ENCODE measurements around the gene APEX1. TPM values are rescaled to one million over a fixed set of nuclear protein-coding genes. Genes with fewer than 3 reads are reported as not detected.
"Not testable (repeated sequence)": the region's sequence is repeated elsewhere in the genome, so short reads cannot be mapped to it uniquely, and the experiment has no call there.

APEX1 gene
- total RNA-seq, 3 donors from 2014 or later: 265 to 309 (median 300) TPM

DNA sequence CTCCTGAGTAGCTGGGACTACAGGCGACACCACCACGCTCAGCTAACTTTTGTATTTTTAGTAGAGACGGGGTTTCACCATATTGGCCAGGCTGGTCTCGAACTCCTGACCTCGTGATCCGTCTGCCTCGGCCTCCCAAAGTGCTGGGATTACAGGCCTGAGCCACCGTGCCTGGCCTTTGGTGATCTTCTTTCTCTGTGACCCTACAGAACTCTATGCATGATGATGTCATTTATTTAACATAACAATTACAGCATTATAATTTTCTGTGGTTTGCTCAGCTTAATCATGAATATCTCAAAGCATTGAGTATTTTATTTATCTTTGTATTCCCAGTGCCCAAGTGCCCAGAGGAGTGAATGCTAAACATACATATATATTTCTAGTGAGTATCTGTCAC is 2.2 kb upstream of the APEX1 start:
- Mint-ChIP-seq H3K4me3 (peak overlapping the region; percentile 54), H3K36me3 (ENCODE audit: insufficient read depth) (peaks cover 47% of the 10 kb centered on the region)
- not testable (repeated sequence) for DNase-seq; H3K4me1 Mint-ChIP-seq (ENCODE audit: low read depth); H3K9me3 Mint-ChIP-seq; ATAC-seq; H3K27me3 Mint-ChIP-seq (ENCODE audit: low read depth)

DNA sequence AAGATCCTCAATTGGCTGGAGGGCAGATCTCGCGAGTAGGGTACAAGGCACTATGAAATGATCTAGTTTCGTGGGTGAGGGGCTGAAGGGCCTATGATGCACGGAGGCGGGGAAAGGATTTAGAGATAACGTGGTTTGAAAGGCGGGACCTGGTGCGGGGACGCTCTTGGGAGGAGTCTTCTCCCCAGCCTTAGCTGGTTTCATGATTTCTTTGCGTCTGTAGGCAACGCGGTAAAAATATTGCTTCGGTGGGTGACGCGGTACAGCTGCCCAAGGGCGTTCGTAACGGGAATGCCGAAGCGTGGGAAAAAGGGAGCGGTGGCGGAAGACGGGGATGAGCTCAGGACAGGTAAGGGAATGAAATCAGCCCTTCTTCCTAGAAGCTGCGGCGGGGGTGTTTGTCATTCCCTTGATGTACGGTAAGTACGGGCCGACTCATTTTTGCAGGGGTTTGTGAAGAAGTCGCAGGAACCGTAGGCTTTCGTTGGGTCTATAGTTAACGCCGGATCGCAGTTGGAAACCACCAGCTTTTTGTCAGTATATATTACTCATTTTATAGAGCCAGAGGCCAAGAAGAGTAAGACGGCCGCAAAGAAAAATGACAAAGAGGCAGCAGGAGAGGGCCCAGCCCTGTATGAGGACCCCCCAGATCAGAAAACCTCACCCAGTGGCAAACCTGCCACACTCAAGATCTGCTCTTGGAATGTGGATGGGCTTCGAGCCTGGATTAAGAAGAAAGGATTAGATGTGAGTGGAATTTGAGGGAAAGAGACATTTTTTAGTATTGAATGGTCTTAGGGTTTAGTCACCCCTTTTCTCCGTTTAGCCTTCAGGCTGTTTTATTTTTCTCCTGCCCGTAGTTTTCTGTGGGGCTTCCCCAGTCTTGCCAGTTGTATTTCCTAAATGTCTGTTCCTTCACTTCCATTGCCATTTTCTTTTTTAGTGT is 602 bp downstream of the APEX1 start:
- DNase-seq (peak; percentile 35), ATAC-seq (peak; percentile 71 to 76)
- Mint-ChIP-seq H3K9me3 (no peaks in the 10 kb centered on the region), H3K27me3 (ENCODE audit: low read depth) (no peaks in the 10 kb centered on the region), H3K36me3 (ENCODE audit: insufficient read depth) (peaks cover 47% of the 10 kb centered on the region), H3K4me3 (no peak overlapping the region), H3K4me1 (ENCODE audit: low read depth) (peaks cover 21% of the 10 kb centered on the region)

DNA sequence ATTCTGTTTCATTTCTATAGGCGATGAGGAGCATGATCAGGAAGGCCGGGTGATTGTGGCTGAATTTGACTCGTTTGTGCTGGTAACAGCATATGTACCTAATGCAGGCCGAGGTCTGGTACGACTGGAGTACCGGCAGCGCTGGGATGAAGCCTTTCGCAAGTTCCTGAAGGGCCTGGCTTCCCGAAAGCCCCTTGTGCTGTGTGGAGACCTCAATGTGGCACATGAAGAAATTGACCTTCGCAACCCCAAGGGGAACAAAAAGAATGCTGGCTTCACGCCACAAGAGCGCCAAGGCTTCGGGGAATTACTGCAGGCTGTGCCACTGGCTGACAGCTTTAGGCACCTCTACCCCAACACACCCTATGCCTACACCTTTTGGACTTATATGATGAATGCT is 1.9 kb downstream of the APEX1 start:
- H3K36me3 Mint-ChIP-seq (ENCODE audit: insufficient read depth): peaks cover 39% of the 10 kb centered on the region
- peaks cover 26% of the 10 kb centered on the region for H3K4me1 Mint-ChIP-seq (ENCODE audit: low read depth)
- DNase-seq: no peak
- no peaks in the 10 kb centered on the region for H3K27me3 Mint-ChIP-seq (ENCODE audit: low read depth)
- no peak overlapping the region for H3K4me3 Mint-ChIP-seq
- no peaks in the 10 kb centered on the region for H3K9me3 Mint-ChIP-seq
- ATAC-seq: no peak

DNA sequence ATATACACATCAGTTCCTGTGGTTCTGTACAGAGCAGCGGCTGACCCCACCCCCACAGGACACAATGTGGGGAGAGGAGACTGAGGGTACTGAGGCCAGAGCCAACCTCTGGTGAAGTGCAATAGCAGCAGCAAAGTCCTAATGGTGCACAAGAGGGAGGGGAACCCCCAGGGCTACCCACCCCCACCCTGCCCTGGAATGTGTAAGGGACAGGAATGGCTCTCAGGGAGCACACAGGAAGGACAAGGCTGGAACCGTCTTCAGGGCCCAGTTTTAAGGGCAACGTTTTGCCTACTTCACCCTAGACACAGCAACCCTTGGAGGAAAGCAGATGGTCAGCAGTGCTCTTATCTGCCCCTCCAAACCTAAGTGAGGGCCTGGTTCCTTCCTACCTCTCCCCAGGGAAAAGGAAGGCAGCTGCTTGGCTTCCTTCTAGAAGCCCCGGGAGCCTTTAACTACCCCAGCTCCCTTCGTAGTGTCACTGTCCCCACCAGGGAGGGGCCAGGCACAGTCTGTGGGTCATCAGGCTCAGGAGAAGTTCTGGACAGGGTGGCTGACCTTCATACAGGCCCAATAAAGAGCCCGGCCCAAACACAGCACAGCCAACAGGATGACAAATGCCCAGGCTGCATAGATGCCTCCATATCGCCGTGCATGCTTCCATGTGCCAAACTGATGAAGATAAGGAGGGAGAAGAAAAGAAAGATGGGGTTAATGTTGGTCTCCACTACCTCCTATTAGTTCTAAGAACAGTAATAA is 3.2 kb downstream of the APEX1 start:
- Mint-ChIP-seq H3K9me3 (no peaks in the 10 kb centered on the region), H3K4me3 (no peak overlapping the region), H3K27me3 (ENCODE audit: low read depth) (no peaks in the 10 kb centered on the region), H3K36me3 (ENCODE audit: insufficient read depth) (peaks cover 31% of the 10 kb centered on the region), H3K4me1 (ENCODE audit: low read depth) (peaks cover 27% of the 10 kb centered on the region)
- no peak for ATAC-seq
- DNase-seq: no peak

DNA sequence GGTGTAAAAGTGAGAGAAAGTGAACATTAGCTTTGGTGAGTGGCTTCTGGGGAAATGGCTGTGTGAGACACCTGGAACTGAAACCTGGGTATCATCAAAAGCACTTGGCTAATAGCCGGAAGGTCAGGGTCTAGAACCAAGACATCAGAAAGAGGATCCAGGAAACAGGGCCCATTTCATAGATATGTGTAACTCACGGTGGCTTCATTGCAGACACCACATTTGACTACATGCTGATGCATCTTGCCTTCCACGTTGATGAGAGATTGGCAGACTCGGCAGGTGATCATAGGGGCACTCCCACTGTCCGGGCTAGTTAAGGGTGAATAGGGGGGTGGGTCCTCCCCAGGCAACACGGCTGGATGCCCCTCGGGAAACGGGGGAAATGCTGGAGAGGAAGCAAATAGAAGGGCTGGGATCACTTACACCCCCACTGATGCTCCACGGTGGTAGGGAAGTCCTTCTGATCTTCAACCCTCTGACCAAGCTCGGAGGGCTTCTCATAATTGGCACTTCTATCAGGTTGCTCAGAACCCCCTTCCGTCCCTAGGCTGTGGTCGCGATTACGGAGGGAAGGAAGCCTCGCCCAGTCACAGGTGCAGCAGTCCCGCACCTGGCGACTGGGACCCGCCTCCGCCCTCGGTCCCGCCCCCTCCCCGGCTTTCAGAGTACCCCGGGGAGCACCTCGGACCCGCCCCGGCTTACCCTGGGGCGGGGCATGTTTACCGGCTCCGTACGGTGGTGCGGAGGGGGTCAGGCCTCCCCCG is 5.6 kb downstream of the APEX1 start:
- peak overlapping the region; percentile 91 for H3K4me3 Mint-ChIP-seq
- ATAC-seq: peak; percentile 6 to 9
- peaks cover 25% of the 10 kb centered on the region for H3K4me1 Mint-ChIP-seq (ENCODE audit: low read depth)
- no peaks in the 10 kb centered on the region for H3K27me3 Mint-ChIP-seq (ENCODE audit: low read depth)
- H3K36me3 Mint-ChIP-seq (ENCODE audit: insufficient read depth): peaks cover 31% of the 10 kb centered on the region
- DNase-seq: peak; percentile 44
- no peaks in the 10 kb centered on the region for H3K9me3 Mint-ChIP-seq

DNA sequence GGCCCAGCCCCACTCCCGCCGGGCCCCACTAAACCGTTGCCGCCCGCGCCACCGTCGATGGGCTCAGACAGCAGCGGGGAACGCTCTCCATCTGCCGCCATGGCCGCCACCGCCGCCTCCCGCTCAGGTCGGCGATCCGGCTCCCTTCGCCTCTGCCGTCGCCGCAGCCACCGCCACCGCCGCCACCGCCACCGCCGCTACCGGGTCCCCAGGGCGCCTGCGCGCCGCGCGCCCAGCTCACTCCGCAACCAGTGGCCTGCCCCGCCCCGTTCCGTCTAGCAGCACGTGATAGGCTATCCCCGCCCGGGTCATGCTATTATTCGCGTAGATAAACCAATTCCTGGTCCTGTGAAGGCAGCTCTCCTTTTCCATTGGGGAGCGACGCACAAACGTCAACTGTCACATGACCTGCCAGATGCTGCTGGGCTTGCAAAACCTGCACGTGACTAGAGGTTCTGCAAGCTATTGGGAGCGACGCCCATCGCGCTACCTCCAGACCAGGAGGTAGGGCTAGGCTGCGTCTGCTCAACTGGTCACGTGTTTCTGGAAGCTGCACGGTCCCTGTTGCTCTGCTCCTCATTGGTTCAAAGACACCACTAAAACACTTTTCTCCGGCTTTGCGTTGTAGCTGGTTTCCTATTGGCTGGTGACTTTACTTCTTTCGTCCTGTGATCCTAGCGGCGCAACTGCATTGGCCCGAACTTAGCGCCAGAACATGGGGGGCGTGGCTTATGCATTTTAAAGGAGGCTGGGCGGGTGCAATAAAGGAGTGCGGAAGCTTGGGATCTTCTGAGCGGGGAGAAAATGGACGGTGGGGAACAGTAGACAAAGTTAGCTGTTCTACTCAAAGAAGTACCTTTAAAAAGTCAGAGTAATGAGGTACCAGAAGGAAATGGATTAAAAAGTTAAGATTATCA is 6.5 kb downstream of the APEX1 start, which contains the start of gene PIP4P1:
PIP4P1 (minus strand) TSS at position 210 of the 917 bp plus-strand sequence; CDS start at position 101, 109 bp downstream.
- no peaks in the 10 kb centered on the region for H3K9me3 Mint-ChIP-seq
- H3K4me3 Mint-ChIP-seq: peak within 1 kb of the TSS; percentile 91
- DNase-seq (peak; percentile 97), ATAC-seq (peak; percentile 94 to 95)
- H3K36me3 Mint-ChIP-seq (ENCODE audit: insufficient read depth): peaks cover 31% of the 10 kb centered on the region
- H3K27me3 Mint-ChIP-seq (ENCODE audit: low read depth): no peaks in the 10 kb centered on the region
- peaks cover 25% of the 10 kb centered on the region for H3K4me1 Mint-ChIP-seq (ENCODE audit: low read depth)

DNA sequence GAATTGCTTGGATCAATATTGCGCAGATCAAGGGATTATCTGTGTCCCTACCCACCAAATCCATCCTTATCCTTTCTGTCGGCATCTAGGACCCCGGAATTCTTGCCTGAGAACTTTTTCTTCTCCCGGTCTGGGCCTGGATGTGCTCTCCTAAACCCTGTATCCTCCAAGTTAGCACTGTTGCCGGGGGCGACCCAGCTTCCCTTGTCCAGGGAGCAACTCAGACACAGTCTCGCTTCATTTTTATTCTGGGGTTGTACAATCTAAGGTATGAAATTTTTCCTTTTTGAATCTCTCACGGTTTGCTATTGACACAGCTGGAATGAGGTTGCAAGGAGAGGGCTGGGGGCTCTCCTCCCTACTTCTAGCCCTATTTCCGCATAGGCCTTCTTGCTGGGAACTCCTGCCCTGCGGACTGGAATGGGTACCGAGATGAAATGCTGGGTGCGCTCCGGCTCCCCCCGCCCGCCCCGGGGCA is 13.8 kb downstream of the APEX1 start:
- Mint-ChIP-seq H3K9me3 (no peaks in the 10 kb centered on the region), H3K4me3 (peak overlapping the region; percentile 94), H3K36me3 (ENCODE audit: insufficient read depth) (peaks cover 22% of the 10 kb centered on the region), H3K27me3 (ENCODE audit: low read depth) (no peaks in the 10 kb centered on the region), H3K4me1 (ENCODE audit: low read depth) (peaks cover 35% of the 10 kb centered on the region)
- ATAC-seq: no peak
- no peak for DNase-seq

DNA sequence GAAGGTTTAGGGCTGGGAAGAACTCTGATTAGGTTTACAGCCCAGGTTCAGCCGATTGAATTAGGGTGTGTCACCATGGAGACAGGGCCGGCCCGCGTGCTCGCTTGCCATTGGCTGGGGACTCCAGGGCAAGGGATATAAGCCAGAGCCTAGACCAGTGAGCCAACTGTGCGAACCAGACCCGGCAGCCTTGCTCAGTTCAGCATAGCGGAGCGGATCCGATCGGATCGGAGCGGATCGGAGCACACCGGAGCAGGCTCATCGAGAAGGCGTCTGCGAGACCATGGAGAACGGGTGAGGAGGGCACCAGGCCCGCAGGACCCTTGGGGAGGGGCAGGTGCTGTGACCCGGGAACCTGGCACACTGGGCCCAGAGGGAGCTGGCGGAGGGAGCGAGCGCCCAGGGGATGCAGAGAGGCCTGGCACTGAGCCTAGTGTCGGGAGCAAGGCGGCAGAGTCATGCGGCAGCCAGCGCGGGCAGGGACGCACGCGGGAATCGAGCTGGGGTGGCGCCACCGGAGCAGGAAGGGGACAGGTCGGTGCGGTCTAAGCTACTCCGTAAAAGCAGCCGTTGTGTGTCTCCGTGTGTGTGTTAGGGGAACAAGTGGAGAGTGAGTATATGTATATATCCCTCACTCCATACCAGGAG is 14.3 kb downstream of the APEX1 start, which contains the start of gene PNP:
PNP (plus strand) TSS at position 165 of the 648 bp plus-strand sequence; CDS start at position 284, 119 bp downstream.
- Mint-ChIP-seq H3K9me3 (no peaks in the 10 kb centered on the region), H3K4me1 (ENCODE audit: low read depth) (peaks cover 41% of the 10 kb centered on the region)

DNA sequence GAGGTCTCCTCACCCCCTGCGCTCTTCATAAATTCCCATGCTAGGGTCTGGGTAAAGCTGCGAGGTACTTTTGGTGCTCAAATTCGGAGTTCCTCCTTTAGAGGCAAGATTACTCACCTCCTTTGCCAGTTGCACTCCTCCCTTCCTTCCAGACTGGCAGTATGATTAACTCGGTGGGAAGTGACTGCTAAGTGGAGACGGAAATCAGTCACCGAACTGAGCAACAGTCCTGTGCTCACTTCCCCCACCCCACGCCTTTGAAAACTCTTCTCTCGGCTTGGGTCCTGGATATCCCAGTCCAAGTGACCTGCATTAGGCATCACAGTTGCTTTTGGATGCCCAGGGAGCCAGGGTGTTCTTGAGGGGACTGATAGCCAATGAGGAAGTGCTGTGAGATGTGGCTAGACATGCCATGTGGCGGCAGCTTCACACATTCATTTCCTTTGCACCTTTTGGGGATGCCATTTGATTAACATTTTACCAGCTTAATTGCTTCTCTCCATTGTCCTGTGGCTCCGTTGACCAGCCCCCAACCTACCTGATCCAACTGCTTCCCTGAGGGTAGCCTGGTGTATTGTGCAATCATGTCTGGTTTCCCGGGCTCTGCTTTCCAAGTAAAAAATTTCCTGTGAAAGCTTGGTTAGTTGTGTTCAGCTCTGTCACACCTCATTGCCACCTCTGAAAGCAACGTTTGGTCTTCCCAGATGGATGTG is 15.0 kb downstream of the APEX1 start:
- ATAC-seq (peak; percentile 82 to 84), DNase-seq (peak; percentile 40)
- Mint-ChIP-seq H3K4me1 (ENCODE audit: low read depth) (peaks cover 47% of the 10 kb centered on the region), H3K36me3 (ENCODE audit: insufficient read depth) (peaks cover 34% of the 10 kb centered on the region), H3K9me3 (no peaks in the 10 kb centered on the region), H3K4me3 (peak overlapping the region; percentile 94), H3K27me3 (ENCODE audit: low read depth) (no peaks in the 10 kb centered on the region)

More for the DNA sequence above, 14.3 kb downstream of the APEX1 start, which contains the start of gene PNP:
- Mint-ChIP-seq H3K27me3 (ENCODE audit: low read depth) (no peaks in the 10 kb centered on the region), H3K4me3 (peak within 1 kb of the TSS; percentile 94), H3K36me3 (ENCODE audit: insufficient read depth) (peaks cover 27% of the 10 kb centered on the region)
- ATAC-seq (peak; percentile 93 to 94), DNase-seq (peak; percentile 83)

DNA sequence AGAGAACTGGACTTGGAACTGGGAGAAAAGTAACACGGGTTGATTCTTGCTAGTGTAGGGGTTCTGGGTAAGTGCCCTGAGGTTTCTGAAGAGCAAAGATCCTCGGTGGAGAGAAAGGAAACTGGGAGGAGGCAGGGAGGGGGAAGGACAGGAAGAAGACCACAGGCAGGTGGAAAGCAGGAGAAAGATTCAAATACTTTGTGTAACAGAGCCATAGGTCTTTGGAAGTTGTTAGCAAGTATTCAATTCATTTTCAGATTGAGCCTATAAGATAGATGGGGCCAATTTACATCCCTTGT is 15.5 kb downstream of the APEX1 start:
- H3K4me1 Mint-ChIP-seq (ENCODE audit: low read depth): peaks cover 52% of the 10 kb centered on the region
- DNase-seq (no peak), ATAC-seq (no peak)
- no peaks in the 10 kb centered on the region for H3K9me3 Mint-ChIP-seq
- H3K4me3 Mint-ChIP-seq: peak overlapping the region; percentile 94
- no peaks in the 10 kb centered on the region for H3K27me3 Mint-ChIP-seq (ENCODE audit: low read depth)
- peaks cover 39% of the 10 kb centered on the region for H3K36me3 Mint-ChIP-seq (ENCODE audit: insufficient read depth)

DNA sequence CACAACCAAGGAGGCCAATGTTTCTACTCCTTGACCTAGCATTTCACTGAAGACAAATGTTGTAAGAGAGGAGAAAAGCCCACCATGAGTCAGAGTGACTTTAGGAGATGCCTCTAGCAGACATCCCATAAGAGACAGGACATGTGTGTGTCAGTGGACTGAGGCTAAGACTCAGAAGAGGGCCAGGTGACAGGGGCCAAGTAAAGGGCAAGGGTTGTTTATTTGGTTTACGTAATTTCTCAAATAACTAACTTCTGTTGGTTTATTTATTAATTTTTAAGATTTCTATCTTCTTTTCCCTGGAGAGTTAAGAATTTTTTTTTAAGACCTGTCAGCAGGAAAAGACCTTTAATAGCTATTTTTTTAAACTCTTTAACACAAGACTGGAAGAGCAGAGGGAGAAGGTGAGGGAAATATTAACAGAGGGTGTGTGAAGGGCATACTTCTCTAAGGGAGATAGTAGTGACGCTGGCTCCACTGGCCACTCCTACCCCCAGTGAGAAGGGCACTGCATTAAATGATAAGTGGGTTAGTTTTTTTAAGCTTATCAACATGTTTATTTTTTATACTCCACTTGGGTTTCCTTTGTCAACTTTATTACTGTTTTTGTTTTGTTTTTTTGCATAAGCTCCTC is 17.6 kb downstream of the APEX1 start:
- H3K4me1 Mint-ChIP-seq (ENCODE audit: low read depth): peaks cover 73% of the 10 kb centered on the region
- no peak for ATAC-seq
- H3K27me3 Mint-ChIP-seq (ENCODE audit: low read depth): no peaks in the 10 kb centered on the region
- peak overlapping the region; percentile 94 for H3K4me3 Mint-ChIP-seq
- no peaks in the 10 kb centered on the region for H3K9me3 Mint-ChIP-seq
- no peak for DNase-seq
- peaks cover 60% of the 10 kb centered on the region for H3K36me3 Mint-ChIP-seq (ENCODE audit: insufficient read depth)

DNA sequence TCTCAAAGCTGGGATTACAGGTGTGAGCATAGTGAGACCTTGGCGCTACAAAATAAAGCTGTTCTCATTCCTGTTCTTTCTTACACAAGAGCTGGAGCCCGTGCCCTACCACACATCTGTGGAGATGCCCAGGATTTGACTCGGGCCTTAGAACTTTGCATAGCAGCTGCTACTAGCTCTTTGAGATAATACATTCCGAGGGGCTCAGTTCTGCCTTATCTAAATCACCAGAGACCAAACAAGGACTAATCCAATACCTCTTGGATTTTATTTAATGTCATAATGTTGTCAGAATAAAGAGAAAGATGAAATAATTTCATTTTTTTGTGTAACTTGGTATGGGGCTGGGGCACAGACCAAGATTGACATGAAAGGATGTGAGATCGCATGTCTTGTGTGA is 21.8 kb downstream of the APEX1 start:
- no peaks in the 10 kb centered on the region for H3K27me3 Mint-ChIP-seq (ENCODE audit: low read depth)
- H3K4me3 Mint-ChIP-seq: peak overlapping the region; percentile 54
- DNase-seq (no peak), ATAC-seq (no peak)
- peaks cover 72% of the 10 kb centered on the region for H3K36me3 Mint-ChIP-seq (ENCODE audit: insufficient read depth)
- peaks cover 83% of the 10 kb centered on the region for H3K4me1 Mint-ChIP-seq (ENCODE audit: low read depth)
- H3K9me3 Mint-ChIP-seq: no peaks in the 10 kb centered on the region
